DOHH2 (cell line): ENCODE results near the gene IL1RN.
A peak's percentile ranks its signal among the peaks of the same experiment; 100 is the strongest.

Experiments used
- H3F3A ChIP-seq: fragments of 200-600 bp; sonication (generic), shearing (Covaris generic); 2 replicates; pipeline ENCODE4 v1.6.0; 2016; ENCODE audit warnings: antibody characterized with exemption, mild to moderate bottlenecking; ENCODE audit not compliant: control insufficient read depth, insufficient read depth
- H3K27ac ChIP-seq: fragments of 200-600 bp; sonication (generic); 2 replicates; pipeline ENCODE4 v1.5.1; 2014; ENCODE audit warnings: low read depth, mild to moderate bottlenecking, low read length, moderate library complexity
- H3K27me3 ChIP-seq: fragments of 200-600 bp; sonication (generic); 2 replicates; pipeline ENCODE4 v1.6.1; 2014; ENCODE audit warnings: mild to moderate bottlenecking, low read length, mixed read lengths; ENCODE audit not compliant: control insufficient read depth
- H3K36me3 ChIP-seq: fragments of 200-600 bp; sonication (generic); 2 replicates; pipeline ENCODE4 v1.6.1; 2014; ENCODE audit warnings: mild to moderate bottlenecking, low read length, moderate library complexity, mixed read lengths; ENCODE audit not compliant: control insufficient read depth
- H3K4me1 ChIP-seq: fragments of 200-600 bp; sonication (generic); 2 replicates; pipeline ENCODE4 v1.6.1; 2014; ENCODE audit warnings: mild to moderate bottlenecking, low read length, mixed read lengths; ENCODE audit not compliant: control insufficient read depth
- H3K4me2 ChIP-seq: fragments of 200-600 bp; sonication (generic); 2 replicates; pipeline ENCODE4 v1.6.0; 2014; ENCODE audit warnings: mild to moderate bottlenecking, low read length, moderate library complexity
- H3K4me3 ChIP-seq: fragments of 200-600 bp; sonication (generic); 2 replicates; pipeline ENCODE4 v1.5.1; 2014; ENCODE audit warnings: mild to moderate bottlenecking, low read length, mixed read lengths
- H3K79me2 ChIP-seq: fragments of 200-600 bp; sonication (generic); 2 replicates; pipeline ENCODE4 v1.6.1; 2014; ENCODE audit warnings: mild to moderate bottlenecking, low read length, mixed read lengths; ENCODE audit not compliant: control insufficient read depth
- H3K9me2 ChIP-seq: fragments of 200-600 bp; sonication (generic); replicated peaks from 2 replicates; pipeline ENCODE4 v1.6.1; 2014; ENCODE audit warnings: mild to moderate bottlenecking, low read length, mixed read lengths; ENCODE audit not compliant: control insufficient read depth
- H3K9me3 ChIP-seq: fragments of 200-600 bp; sonication (generic); 2 replicates; pipeline ENCODE4 v1.6.1; 2014; ENCODE audit warnings: antibody characterized with exemption, low read length, mixed read lengths; ENCODE audit not compliant: control insufficient read depth, insufficient read depth
- H4K20me1 ChIP-seq: fragments of 200-600 bp; sonication (generic); 2 replicates; pipeline ENCODE4 v1.6.0; 2014; ENCODE audit warnings: low read depth, mild to moderate bottlenecking, antibody characterized with exemption, low read length, moderate library complexity; ENCODE audit not compliant: control insufficient read depth, insufficient read depth
- EZH2phosphoT487 ChIP-seq: fragments of 200-600 bp; sonication (generic); IDR thresholded peaks from 2 replicates; pipeline ENCODE4 v1.6.1; 2017; ENCODE audit warnings: borderline replicate concordance, mild to moderate bottlenecking, antibody characterized with exemption, low read length, moderate library complexity, mixed read lengths
- TF ChIP-seq, protein P1 (sequence below): fragments of 200-600 bp; sonication (generic); IDR thresholded peaks from one replicate; pipeline ENCODE4 v1.5.1; 2014; ENCODE audit warnings: antibody characterized with exemption, mild to moderate bottlenecking, low read depth, low read length; ENCODE audit not compliant: poor library complexity, severe bottlenecking

The IL1RN gene

DNA sequence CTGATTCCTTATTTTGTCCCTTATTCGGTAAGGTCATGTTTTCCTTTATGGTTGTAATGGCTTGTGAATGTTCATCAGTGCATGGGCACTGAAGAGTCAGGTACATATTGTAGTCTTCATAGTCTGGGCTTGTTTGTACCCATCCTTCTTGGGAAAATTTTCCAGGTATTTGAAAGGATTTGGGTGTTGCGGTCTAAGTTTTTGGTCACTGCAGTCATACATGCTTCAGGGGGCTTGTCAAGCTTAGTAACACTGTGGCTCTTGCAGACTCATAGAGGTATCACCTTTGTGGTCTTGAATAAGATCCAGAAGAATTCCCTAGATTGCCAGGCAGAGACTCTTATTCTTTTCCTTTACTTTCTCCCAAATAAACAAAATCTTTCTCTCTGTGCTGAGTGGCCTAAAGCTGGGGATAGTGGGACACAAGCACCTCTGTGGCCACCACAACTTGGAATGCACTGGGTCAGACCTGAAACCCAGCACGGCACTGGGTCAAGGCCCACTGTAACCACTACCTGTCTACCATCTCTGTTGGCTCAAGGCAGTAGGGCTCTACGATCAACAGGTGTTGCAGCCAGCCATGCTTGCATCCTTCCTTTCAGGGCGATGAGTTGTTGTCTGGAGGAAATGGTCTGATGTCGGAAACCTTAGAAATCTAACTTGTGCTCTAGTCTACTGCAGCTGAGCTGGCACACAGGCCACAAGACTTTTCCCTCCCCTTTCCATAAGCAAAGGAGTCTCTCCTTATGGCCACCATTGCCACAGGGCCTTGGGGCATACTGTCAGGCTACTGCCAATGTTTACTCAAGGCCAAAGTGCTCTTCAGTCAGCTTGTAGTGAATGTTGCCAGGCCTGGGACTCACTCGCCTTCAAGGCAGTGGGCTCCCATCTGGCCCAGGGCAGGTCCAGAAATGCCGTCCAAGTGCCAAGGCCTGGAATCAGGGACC, 21.5 kb downstream of the IL1RN start:
- Histone ChIP-seq H3K4me3 (peak overlapping the region; percentile 16; the same call in 1 of the 2 replicates), H3K79me2 (no peaks in the 10 kb centered on the region), H3K27ac (no peak overlapping the region), H4K20me1 (no peaks in the 10 kb centered on the region), H3K9me3 (no peaks in the 10 kb centered on the region; the same call in 1 of the 2 replicates), H3F3A (no peaks in the 10 kb centered on the region), H3K36me3 (no peaks in the 10 kb centered on the region), H3K9me2 (no peaks in the 10 kb centered on the region), H3K27me3 (no peaks in the 10 kb centered on the region), H3K4me2 (peak overlapping the region; percentile 47), H3K4me1 (peaks cover 16% of the 10 kb centered on the region)
- TF ChIP-seq, protein P1, sequence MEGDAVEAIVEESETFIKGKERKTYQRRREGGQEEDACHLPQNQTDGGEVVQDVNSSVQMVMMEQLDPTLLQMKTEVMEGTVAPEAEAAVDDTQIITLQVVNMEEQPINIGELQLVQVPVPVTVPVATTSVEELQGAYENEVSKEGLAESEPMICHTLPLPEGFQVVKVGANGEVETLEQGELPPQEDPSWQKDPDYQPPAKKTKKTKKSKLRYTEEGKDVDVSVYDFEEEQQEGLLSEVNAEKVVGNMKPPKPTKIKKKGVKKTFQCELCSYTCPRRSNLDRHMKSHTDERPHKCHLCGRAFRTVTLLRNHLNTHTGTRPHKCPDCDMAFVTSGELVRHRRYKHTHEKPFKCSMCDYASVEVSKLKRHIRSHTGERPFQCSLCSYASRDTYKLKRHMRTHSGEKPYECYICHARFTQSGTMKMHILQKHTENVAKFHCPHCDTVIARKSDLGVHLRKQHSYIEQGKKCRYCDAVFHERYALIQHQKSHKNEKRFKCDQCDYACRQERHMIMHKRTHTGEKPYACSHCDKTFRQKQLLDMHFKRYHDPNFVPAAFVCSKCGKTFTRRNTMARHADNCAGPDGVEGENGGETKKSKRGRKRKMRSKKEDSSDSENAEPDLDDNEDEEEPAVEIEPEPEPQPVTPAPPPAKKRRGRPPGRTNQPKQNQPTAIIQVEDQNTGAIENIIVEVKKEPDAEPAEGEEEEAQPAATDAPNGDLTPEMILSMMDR, result no peak
- no peak for TF ChIP-seq EZH2phosphoT487

DNA sequence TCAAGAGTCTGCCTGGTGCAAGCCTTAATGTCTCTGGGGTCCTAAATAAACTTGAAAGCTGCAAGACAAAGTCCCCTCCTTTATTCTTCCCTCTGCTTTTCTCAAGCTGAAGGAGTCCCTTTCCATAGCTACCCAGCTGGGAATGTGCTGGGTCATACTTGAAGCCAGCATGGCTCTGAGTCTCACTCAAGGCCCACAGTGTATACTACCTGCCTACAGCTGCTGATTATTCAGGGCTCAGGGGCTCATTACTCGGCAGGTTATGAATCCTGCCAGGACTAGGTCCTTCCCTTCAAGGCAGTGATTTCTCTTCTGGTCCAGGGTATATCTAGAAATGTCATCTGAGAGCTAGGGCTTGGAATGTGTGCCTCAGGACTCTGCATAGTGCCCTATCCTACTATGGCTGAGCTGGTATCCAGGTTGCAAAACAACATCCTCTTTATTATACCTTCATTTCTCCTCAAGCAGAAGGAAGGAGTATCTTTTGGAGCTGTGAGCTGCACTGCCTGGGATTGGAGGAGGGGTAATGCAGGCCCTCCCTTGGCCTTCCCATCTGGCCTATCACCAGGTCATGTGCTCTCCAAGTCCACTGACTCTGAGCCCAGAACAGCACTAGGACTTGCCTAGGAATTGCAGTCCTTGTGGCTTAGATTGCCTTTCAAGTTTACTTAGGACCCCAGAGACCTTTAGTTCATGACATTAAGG, 22.3 kb downstream of the IL1RN start:
- H3K27ac ChIP-seq, result no peak overlapping the region

DNA sequence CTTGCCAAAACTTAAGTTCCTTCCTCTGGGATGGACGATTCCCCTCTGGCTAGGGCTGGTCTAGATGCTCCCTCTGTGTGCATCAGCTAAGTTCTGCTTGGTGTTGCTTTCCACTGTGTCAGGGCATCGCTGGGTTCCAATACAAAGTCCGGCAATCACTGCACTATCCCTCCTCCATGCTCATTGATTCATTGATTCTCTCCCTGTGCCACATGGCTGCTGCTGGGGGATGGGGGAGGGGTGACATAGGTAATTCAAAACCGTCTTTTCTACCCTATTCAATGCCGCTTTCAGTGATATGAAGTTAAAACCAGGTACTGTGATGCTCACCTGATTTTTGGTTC, 22.8 kb downstream of the IL1RN start:
- 0 out of 2 replicates have a peak, but pooled peaks cover 2% of the 10 kb centered on the region for H3K27me3 ChIP-seq
- TF ChIP-seq, protein P1, result no peak
- no peaks in the 10 kb centered on the region for H3K79me2 ChIP-seq
- no peaks in the 10 kb centered on the region for H3F3A ChIP-seq
- H4K20me1 ChIP-seq, result no peaks in the 10 kb centered on the region
- no peak overlapping the region for H3K4me2 ChIP-seq
- no peak overlapping the region for H3K4me3 ChIP-seq
- H3K4me1 ChIP-seq, result peaks cover 16% of the 10 kb centered on the region
- no peak overlapping the region for H3K27ac ChIP-seq
- no peaks in the 10 kb centered on the region for H3K9me3 ChIP-seq
- no peaks in the 10 kb centered on the region for H3K36me3 ChIP-seq
- H3K9me2 ChIP-seq, result no peaks in the 10 kb centered on the region

More for the DNA sequence above, 22.3 kb downstream of the IL1RN start:
- Histone ChIP-seq H3K4me2 (peak overlapping the region; percentile 47), H3K4me1 (peaks cover 16% of the 10 kb centered on the region), H3K27me3 (no peaks in the 10 kb centered on the region), H4K20me1 (no peaks in the 10 kb centered on the region), H3K79me2 (no peaks in the 10 kb centered on the region), H3K36me3 (no peaks in the 10 kb centered on the region), H3K9me3 (no peaks in the 10 kb centered on the region), H3K4me3 (no peak overlapping the region), H3K9me2 (no peaks in the 10 kb centered on the region), H3F3A (no peaks in the 10 kb centered on the region)
- no peak for TF ChIP-seq EZH2phosphoT487
- TF ChIP-seq, protein P1, result no peak
